Hepatocyte (in vitro differentiated cells): ENCODE measurements around the gene CNFN. TPM values are rescaled to one million over a fixed set of nuclear protein-coding genes. Genes with fewer than 3 reads are reported as not detected.
A peak's percentile ranks its signal among the peaks of the same experiment; 100 is the strongest.

Experiments used
- DNase-seq: peaks from one replicate; pipeline ENCODE4 v3.0.0-alpha.2; 2016; ENCODE audit warnings: low spot score
- H2AFZ ChIP-seq: fragments of 200-600 bp; sonication (generic); 2 replicates; pipeline ENCODE4 v1.6.0; 2016; ENCODE audit warnings: antibody characterized with exemption, mild to moderate bottlenecking
- H3K27ac ChIP-seq: fragments of 200-600 bp; sonication (generic); 2 replicates; pipeline ENCODE4 v1.5.1; 2016; ENCODE audit warnings: mild to moderate bottlenecking
- H3K27me3 ChIP-seq: fragments of 200-600 bp; sonication (generic); 2 replicates; pipeline ENCODE4 v1.6.1; 2016
- H3K36me3 ChIP-seq: fragments of 200-600 bp; sonication (generic); replicated peaks from 2 replicates; pipeline ENCODE4 v1.5.1; 2016; ENCODE audit warnings: low read depth; ENCODE audit not compliant: insufficient read depth
- H3K4me1 ChIP-seq: fragments of 200-600 bp; sonication (generic); 2 replicates; pipeline ENCODE4 v1.5.1; 2016; ENCODE audit warnings: mild to moderate bottlenecking, moderate library complexity; ENCODE audit not compliant: insufficient read depth
- H3K4me2 ChIP-seq: fragments of 200-600 bp; sonication (generic); 2 replicates; pipeline ENCODE4 v1.6.0; 2016
- H3K4me3 ChIP-seq: fragments of 200-600 bp; sonication (generic); 2 replicates; pipeline ENCODE4 v1.5.1; 2016; ENCODE audit warnings: mild to moderate bottlenecking
- H3K79me2 ChIP-seq: fragments of 200-600 bp; sonication (generic); 2 replicates; pipeline ENCODE4 v1.6.0; 2017; ENCODE audit warnings: mild to moderate bottlenecking
- H3K9me2 ChIP-seq: fragments of 200-600 bp; sonication (generic); replicated peaks from 2 replicates; pipeline ENCODE4 v1.6.0; 2017; ENCODE audit warnings: mild to moderate bottlenecking; ENCODE audit not compliant: insufficient read depth
- H3K9me3 ChIP-seq: fragments of 200-600 bp; sonication (generic); 2 replicates; pipeline ENCODE4 v1.5.1; 2016; ENCODE audit warnings: low read depth, mild to moderate bottlenecking
- H4K20me1 ChIP-seq: fragments of 200-600 bp; sonication (generic); 2 replicates; pipeline ENCODE4 v1.6.0; 2016; ENCODE audit warnings: mild to moderate bottlenecking; ENCODE audit not compliant: insufficient read depth, poor library complexity, severe bottlenecking
- CTCF ChIP-seq: fragments of 200-600 bp; sonication (generic); IDR thresholded peaks from 2 replicates; pipeline ENCODE4 v1.5.1; 2016; ENCODE audit warnings: antibody characterized with exemption, mild to moderate bottlenecking; ENCODE audit not compliant: poor library complexity
- EZH2 ChIP-seq: fragments of 200-600 bp; sonication (generic); IDR thresholded peaks from 2 replicates; pipeline ENCODE4 v1.6.1; 2016; ENCODE audit warnings: antibody characterized with exemption, mild to moderate bottlenecking, borderline replicate concordance
- EZH2phosphoT487 ChIP-seq: fragments of 200-600 bp; sonication (generic); IDR thresholded peaks from one replicate; pipeline ENCODE4 v1.6.1; 2018; ENCODE audit warnings: antibody characterized with exemption, mild to moderate bottlenecking, low read depth, moderate library complexity; ENCODE audit not compliant: unreplicated experiment, severe bottlenecking
- WGBS: methylation state at CpG from one replicate; pipeline ENCODE4 v1.1.6; 2016; ENCODE audit warnings: low lambda C conversion rate; ENCODE audit errors: missing lambda C conversion rate; 5-methylcytosine and 5-hydroxymethylcytosine counted together
- polyA plus RNA-seq: library from polyadenylated mRNA; unstranded; fragments of >200 nt; fragmentation: Nextera tagmentation; extraction: Ambion mirVana; gene quantifications from 2 replicates; pipeline ENCODE4 v1.2.1, GENCODE V29; 2016
- total RNA-seq: library from RNA; depleted of rRNA; stranded (reverse); fragments of >200 nt; gene quantifications from 2 replicates; pipeline ENCODE4 v1.2.3, GENCODE V29; 2014

CNFN gene
- total and polyA plus RNA-seq, 2 experiments from 2014 or later = 0.93 to 8.3 TPM

DNA sequence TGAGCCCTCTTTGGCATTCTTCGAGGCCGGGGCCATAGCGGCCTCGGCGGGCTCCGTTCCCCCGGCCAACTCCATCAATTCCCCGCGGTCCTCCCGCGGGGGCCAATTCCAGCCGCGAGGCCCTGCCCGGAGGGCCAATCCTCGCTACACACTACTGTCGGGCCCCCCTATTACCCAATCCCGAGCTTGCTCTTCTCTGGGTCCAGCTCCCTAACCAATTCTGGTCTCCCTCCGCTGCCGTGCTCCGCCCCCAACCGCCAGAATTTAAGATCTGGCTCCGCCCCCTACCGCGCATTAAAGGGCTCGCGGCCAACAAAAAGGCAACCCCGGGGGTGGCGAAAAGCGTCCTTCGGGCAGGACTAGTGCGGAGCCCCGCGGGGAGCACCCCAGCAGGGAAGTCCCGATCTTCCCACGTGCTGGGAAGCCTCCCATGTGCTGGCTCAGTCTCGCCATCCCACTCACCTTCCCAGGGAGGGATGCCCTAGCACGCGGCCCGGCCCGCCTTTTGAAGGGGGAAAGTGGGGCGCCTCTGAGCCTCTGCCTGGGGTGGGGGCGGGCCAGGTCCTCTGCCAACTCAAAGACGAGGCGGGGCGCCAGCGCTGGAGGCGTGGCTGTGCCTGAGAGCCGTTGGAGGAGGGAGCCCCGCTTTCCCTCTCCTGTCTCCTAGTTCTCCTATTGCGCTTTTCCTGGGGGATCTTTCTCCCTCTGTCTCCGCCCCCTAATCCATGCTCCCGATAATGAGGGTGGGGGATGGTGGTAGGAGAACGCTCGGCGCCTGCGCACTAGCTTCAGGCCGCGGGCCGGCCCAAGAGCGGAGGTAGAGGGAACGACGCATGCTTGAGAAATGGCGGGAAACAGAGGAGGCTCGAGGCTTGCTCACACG lies 33.6 kb upstream of the CNFN start:
- no peaks in the 10 kb centered on the region for H3K9me3 ChIP-seq
- no peaks in the 10 kb centered on the region for H4K20me1 ChIP-seq
- peak; percentile 90 for DNase-seq
- H2AFZ ChIP-seq = peak overlapping the region; percentile 82
- no peaks in the 10 kb centered on the region for H3K9me2 ChIP-seq
- no peaks in the 10 kb centered on the region for H3K36me3 ChIP-seq
- peaks cover 2% of the 10 kb centered on the region for H3K79me2 ChIP-seq
- 21% methylated on average over 51 of the region's 65 CpGs for WGBS
- no peak for TF ChIP-seq CTCF
- TF ChIP-seq EZH2phosphoT487 = no peak
- TF ChIP-seq EZH2 = no peak
- H3K4me1 ChIP-seq = peaks cover 17% of the 10 kb centered on the region
- no peaks in the 10 kb centered on the region for H3K27me3 ChIP-seq
- peak overlapping the region; percentile 81 for H3K4me3 ChIP-seq
- H3K4me2 ChIP-seq = peak overlapping the region; percentile 89
- H3K27ac ChIP-seq = peak overlapping the region; percentile 24

- TF ChIP-seq EZH2phosphoT487 (no peak), EZH2 (no peak), CTCF (no peak)
- DNase-seq = peak; percentile 66
- peaks cover 17% of the 10 kb centered on the region for H3K4me1 ChIP-seq
- peak overlapping the region; percentile 89 for H3K4me2 ChIP-seq
- no peaks in the 10 kb centered on the region for H4K20me1 ChIP-seq
- H3K27me3 ChIP-seq = no peaks in the 10 kb centered on the region
- H3K79me2 ChIP-seq = peaks cover 2% of the 10 kb centered on the region
- H3K9me3 ChIP-seq = no peaks in the 10 kb centered on the region
- WGBS = 5% methylated on average over 38 of the region's 38 CpGs
- peak overlapping the region; percentile 24 for H3K27ac ChIP-seq
- no peaks in the 10 kb centered on the region for H3K9me2 ChIP-seq
- peak overlapping the region; percentile 81 for H3K4me3 ChIP-seq
- H3K36me3 ChIP-seq = no peaks in the 10 kb centered on the region
- H2AFZ ChIP-seq = peak overlapping the region; percentile 82
Measured at GRCh38 chr19:42422901-42423461, 32.9 kb upstream of the CNFN start.

DNA sequence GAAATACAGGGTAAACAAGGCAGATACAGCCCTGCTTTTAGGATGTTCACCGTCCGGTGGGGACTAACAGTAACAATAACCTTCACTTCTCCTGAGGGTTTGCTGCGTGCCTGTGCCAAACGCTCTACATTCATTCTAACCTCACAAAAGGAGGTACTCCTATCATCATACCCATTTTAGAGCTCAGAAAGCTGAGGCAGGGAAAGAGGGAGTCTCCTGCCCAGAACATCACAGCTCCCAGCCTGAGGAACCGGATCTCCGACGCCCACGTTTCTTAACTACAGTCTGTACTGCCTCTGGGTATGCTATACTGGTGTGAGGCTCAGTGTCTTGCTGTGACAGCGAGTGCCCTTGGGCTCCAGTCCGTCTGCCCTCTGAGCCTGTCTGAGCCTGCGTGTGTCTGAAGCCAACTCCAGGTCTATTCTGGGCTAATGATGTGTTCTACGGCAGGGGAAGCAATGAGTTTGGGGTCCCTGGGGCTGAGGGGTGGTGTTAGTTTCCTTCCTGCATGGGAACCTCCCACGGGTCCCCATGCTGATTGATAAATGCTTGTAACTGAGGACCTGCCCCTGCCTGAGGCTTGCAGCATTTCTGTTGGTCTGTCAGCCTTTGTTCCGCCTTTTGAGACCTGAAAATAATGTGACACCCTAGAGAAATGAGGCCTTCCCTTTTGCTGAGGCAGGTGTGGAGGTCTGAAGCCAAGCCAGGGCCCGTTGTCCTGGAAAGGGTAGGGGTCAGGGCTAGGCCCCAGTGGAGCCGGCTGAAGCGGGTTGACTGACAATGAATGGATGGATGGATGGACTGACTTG lies 32.2 kb upstream of the CNFN start:
- Histone ChIP-seq H3K27me3 (no peaks in the 10 kb centered on the region), H3K4me2 (peak overlapping the region; percentile 89), H4K20me1 (no peaks in the 10 kb centered on the region), H3K9me2 (no peaks in the 10 kb centered on the region), H2AFZ (peak overlapping the region; percentile 82), H3K4me1 (peaks cover 14% of the 10 kb centered on the region), H3K9me3 (no peaks in the 10 kb centered on the region), H3K4me3 (peak overlapping the region; percentile 81), H3K27ac (no peak overlapping the region), H3K36me3 (no peaks in the 10 kb centered on the region), H3K79me2 (peaks cover 2% of the 10 kb centered on the region)
- no peak for DNase-seq
- TF ChIP-seq CTCF (no peak), EZH2 (no peak), EZH2phosphoT487 (no peak)
- 79% methylated on average over 17 of the region's 17 CpGs for WGBS
